A549 (cell line): Measurements from ENCODE around the gene MYMK. TPM values are rescaled to one million over a fixed set of nuclear protein-coding genes. Genes with fewer than 3 reads are reported as not detected.

Experiments used
- ATAC-seq, 2 experiments: fragments of 200-7000 bp in 1 of 2; fragments of >200 bp in 1 of 2; cut with Nextera tagmentation in 1 of 2; cut with Tn5 transposase in 1 of 2; 3 replicates each; pipeline versions ENCODE4 v1.8.0 to v1.9.1; 2018 to 2020; ENCODE audit warnings: mild to moderate bottlenecking in 1 of 2, moderate library complexity in 1 of 2
- CTCF ChIA-PET: fragments of 300-600 bp; sonication (Branson Sonifier 250); formaldehyde crosslinking; extraction: SDS; loops from one replicate; lab custom pipeline; 2021; ENCODE audit warnings: antibody characterized with exemption, inconsistent platforms; lab: Yijun Ruan, JAX
- POLR2A ChIA-PET: fragments of 350-600 bp; formaldehyde crosslinking; extraction: SDS; loops from one replicate; lab custom pipeline; 2021; ENCODE audit warnings: antibody characterized with exemption, inconsistent platforms; lab: Yijun Ruan, JAX
- DNase-seq, 2 experiments: peaks; one replicate each; pipeline versions ENCODE4 v3.0.0 to v3.0.0-alpha.2; 2011 to 2016; ENCODE audit warnings: low read depth in 1 of 2, low spot score in 1 of 2
- FAIRE-seq: peaks from 2 replicates; lab custom pipeline; 2011; peaks lifted over from hg19 to GRCh38; lab: Jason Lieb, UNC
- H3K27ac ChIP-seq, 2 experiments: fragments of >200 bp; sonication (Bioruptor Twin); formaldehyde crosslinking; 3 replicates each; pipeline ENCODE4 v1.5.1; 2016 to 2017
- H3K4me1 ChIP-seq: fragments of >200 bp; sonication (Bioruptor Twin); formaldehyde crosslinking; 3 replicates; pipeline ENCODE4 v1.6.1; 2016
- H3K4me2 ChIP-seq: fragments of >200 bp; sonication (Bioruptor Twin); formaldehyde crosslinking; 3 replicates; pipeline ENCODE4 v1.6.1; 2016
- H3K4me3 ChIP-seq: fragments of >200 bp; sonication (Bioruptor Twin); formaldehyde crosslinking; 3 replicates; pipeline ENCODE4 v1.5.1; 2016
- H3K9me3 ChIP-seq: fragments of >200 bp; sonication (Bioruptor Twin); formaldehyde crosslinking; 3 replicates; pipeline ENCODE4 v1.6.1; 2016
- CEBPB ChIP-seq, 2 experiments: fragments of >200 bp in 1 of 2; sonication (Bioruptor Twin) in 1 of 2; formaldehyde crosslinking in 1 of 2; IDR thresholded peaks; 2 replicates each; pipeline ENCODE4 v1.6.1; 2012 to 2016
- EHF ChIP-seq: fragments of 250-450 bp; sonication (Bioruptor Pico); IDR thresholded peaks from 2 replicates; pipeline ENCODE4 v1.5.0; 2020; ENCODE audit warnings: mild to moderate bottlenecking
- ESRRA ChIP-seq: fragments of 150-350 bp; IDR thresholded peaks from 2 replicates; pipeline ENCODE4 v1.6.1; 2014; ENCODE audit warnings: mild to moderate bottlenecking, low read length, borderline replicate concordance
- FOSL2 ChIP-seq, 2 experiments: fragments of 450-650 bp in 1 of 2; fragments of >200 bp in 1 of 2; sonication (Bioruptor Twin) in 1 of 2; formaldehyde crosslinking; IDR thresholded peaks; 2 replicates each; pipeline versions ENCODE4 v1.5.0 to v1.6.1; 2016 to 2020; ENCODE audit warnings: mild to moderate bottlenecking in 1 of 2, moderate library complexity in 1 of 2
- FOXS1 ChIP-seq: fragments of 250-450 bp; sonication (Bioruptor Pico); IDR thresholded peaks from 2 replicates; pipeline ENCODE4 v1.5.0; 2020; ENCODE audit warnings: mild to moderate bottlenecking, moderate library complexity
- HDAC2 ChIP-seq: fragments of 200-600 bp; sonication (generic); IDR thresholded peaks from 2 replicates; pipeline ENCODE4 v1.6.1; 2016
- HEYL ChIP-seq: fragments of 250-450 bp; sonication (Bioruptor Pico); IDR thresholded peaks from 2 replicates; pipeline ENCODE4 v1.8.0; 2021; ENCODE audit warnings: mild to moderate bottlenecking, moderate library complexity
- KDM1A ChIP-seq: fragments of 200-600 bp; sonication (generic); IDR thresholded peaks from 2 replicates; pipeline ENCODE4 v1.6.1; 2016; ENCODE audit warnings: low read depth, mild to moderate bottlenecking
- MAFK ChIP-seq: fragments of 450-650 bp; IDR thresholded peaks from 2 replicates; pipeline ENCODE4 v1.6.1; 2014; ENCODE audit not compliant: partially characterized antibody
- POLR2A ChIP-seq: IDR thresholded peaks from 2 replicates; pipeline ENCODE4 v1.6.1; 2012; ENCODE audit warnings: mild to moderate bottlenecking, low read length
- POLR2AphosphoS2 ChIP-seq: conservative IDR thresholded peaks from 2 replicates; pipeline ENCODE4 v1.6.1; 2012; ENCODE audit warnings: low read length, improper control_type of control experiment, inconsistent platforms
- RAD21 ChIP-seq, 2 experiments: fragments of >200 bp in 1 of 2; sonication (Bioruptor Twin) in 1 of 2; formaldehyde crosslinking in 1 of 2; IDR thresholded peaks in 1 of 2; conservative IDR thresholded peaks in 1 of 2; 2 replicates in 1 of 2; 3 replicates in 1 of 2; pipeline ENCODE4 v1.6.1; 2012 to 2018; ENCODE audit warnings: inconsistent platforms in 1 of 2
- SMC3 ChIP-seq: fragments of >200 bp; sonication (Bioruptor Twin); formaldehyde crosslinking; IDR thresholded peaks from 3 replicates; pipeline ENCODE4 v1.6.1; 2018; ENCODE audit warnings: inconsistent platforms
- ZSCAN20 ChIP-seq: fragments of 250-450 bp; sonication (Bioruptor Pico); IDR thresholded peaks from 2 replicates; pipeline ENCODE4 v1.8.0; 2022; ENCODE audit warnings: mild to moderate bottlenecking, moderate library complexity
- WGBS: methylation state at CpG from one replicate; pipeline ENCODE4 v1.1.6; 2017; ENCODE audit errors: missing lambda C conversion rate; 5-methylcytosine and 5-hydroxymethylcytosine counted together
- polyA plus RNA-seq, 4 experiments: library from polyadenylated mRNA; depleted of rRNA in 3 of 4; stranded (reverse); fragments of >200 nt; fragmentation: RNase III in 1 of 4; extraction: RNeasy Plus Mini Kit Qiagen cat#74134 plus additional on column Dnase treatment in 1 of 4; gene quantifications; 2 replicates in 3 of 4; 3 replicates in 1 of 4; pipeline ENCODE4 v1.2.3, GENCODE V29; 2011 to 2017
- TF ChIP-seq, protein P1 (sequence below): fragments of >200 bp; sonication (Bioruptor Twin); formaldehyde crosslinking; IDR thresholded peaks from 2 replicates; pipeline ENCODE4 v1.6.1; 2016
- TF ChIP-seq, protein P2 (sequence below): IDR thresholded peaks from 2 replicates; pipeline ENCODE4 v1.6.1; 2012
- TF ChIP-seq, protein P3 (sequence below): fragments of >200 bp; sonication (Bioruptor Twin); formaldehyde crosslinking; IDR thresholded peaks from 3 replicates; pipeline ENCODE4 v1.5.1; 2016
- TF ChIP-seq, protein P4 (sequence below): fragments of 200-600 bp; sonication (generic); IDR thresholded peaks from 2 replicates; pipeline ENCODE4 v1.6.1; 2016; ENCODE audit warnings: antibody characterized with exemption, mild to moderate bottlenecking, moderate library complexity

Gene MYMK
- polyA plus RNA-seq, 2 of the 4 experiments (the other 2 are of a cell fraction): not detected

DNA sequence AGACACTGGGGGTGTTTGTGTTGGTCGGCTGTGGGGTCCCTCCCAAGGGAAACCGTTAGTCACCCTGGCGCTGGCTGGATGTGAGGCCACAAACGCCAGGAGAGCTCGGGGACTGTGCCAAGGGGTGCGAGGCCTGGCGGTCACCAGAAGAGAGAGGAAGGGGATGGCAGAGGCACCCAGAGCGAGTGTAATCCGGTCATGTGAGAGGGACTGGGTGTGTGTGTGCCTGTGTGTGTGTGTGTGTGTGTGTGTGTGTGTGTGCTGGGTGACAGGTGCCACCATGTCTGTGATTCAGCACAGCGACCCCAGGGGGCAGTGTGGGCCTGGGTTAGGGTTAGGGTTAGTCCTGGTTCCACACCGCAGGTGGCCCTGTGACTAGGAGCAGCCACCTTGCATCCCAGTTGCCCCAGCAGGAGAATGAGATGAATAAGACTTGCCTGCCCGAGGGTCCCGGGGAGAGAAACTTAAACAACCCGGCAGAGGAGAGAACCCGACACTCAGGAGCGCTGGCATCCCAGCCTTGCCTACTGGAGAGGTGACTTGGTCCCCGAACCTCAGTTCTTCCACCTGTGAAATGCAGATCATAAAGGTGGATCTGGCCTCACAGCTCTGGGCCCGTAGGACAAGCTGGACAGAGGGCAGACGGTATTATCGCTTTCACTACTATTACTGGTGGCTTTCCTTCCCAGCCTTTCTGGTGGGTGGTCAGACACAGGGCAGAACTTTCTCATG lies 8.3 kb upstream of the MYMK start:
- H3K4me1 ChIP-seq: no peaks in the 10 kb centered on the region
- no peak overlapping the region for H3K4me2 ChIP-seq
- DNase-seq (peak; percentile 41 to 78), ATAC-seq (peak; percentile 43 to 83; a peak in 4 of 6 replicates), FAIRE-seq (no peak)
- no peak overlapping the region for H3K27ac ChIP-seq
- POLR2A ChIA-PET: no interaction called here
- CTCF ChIA-PET: interaction anchor here (0.8 to 8.7 kb wide), 15 partner anchors 10 to 209 kb away, joined by 3 to 72 read pairs (median 3); no protein-coding TSS in a partner anchor
- TF ChIP-seq, protein P1, sequence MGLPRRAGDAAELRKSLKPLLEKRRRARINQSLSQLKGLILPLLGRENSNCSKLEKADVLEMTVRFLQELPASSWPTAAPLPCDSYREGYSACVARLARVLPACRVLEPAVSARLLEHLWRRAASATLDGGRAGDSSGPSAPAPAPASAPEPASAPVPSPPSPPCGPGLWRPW: no peak
- TF ChIP-seq FOXS1: no peak
- TF ChIP-seq, protein P2, sequence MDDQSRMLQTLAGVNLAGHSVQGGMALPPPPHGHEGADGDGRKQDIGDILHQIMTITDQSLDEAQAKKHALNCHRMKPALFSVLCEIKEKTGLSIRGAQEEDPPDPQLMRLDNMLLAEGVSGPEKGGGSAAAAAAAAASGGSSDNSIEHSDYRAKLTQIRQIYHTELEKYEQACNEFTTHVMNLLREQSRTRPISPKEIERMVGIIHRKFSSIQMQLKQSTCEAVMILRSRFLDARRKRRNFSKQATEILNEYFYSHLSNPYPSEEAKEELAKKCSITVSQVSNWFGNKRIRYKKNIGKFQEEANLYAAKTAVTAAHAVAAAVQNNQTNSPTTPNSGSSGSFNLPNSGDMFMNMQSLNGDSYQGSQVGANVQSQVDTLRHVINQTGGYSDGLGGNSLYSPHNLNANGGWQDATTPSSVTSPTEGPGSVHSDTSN: no peak
- TF ChIP-seq SMC3: peak; percentile 66
- peak; percentile 60 to 84 for TF ChIP-seq RAD21 (conservative IDR thresholded peaks at IDR 0.05 in 1 of 2, IDR thresholded peaks at IDR 0.05 in 1 of 2)
- TF ChIP-seq POLR2AphosphoS2: no peak
- TF ChIP-seq EHF (CRISPR knock-in tag): no peak
- no peak for TF ChIP-seq CEBPB (IDR thresholded peaks at IDR 0.05)
- no peak for TF ChIP-seq HEYL (CRISPR knock-in tag)
- TF ChIP-seq, protein P3, sequence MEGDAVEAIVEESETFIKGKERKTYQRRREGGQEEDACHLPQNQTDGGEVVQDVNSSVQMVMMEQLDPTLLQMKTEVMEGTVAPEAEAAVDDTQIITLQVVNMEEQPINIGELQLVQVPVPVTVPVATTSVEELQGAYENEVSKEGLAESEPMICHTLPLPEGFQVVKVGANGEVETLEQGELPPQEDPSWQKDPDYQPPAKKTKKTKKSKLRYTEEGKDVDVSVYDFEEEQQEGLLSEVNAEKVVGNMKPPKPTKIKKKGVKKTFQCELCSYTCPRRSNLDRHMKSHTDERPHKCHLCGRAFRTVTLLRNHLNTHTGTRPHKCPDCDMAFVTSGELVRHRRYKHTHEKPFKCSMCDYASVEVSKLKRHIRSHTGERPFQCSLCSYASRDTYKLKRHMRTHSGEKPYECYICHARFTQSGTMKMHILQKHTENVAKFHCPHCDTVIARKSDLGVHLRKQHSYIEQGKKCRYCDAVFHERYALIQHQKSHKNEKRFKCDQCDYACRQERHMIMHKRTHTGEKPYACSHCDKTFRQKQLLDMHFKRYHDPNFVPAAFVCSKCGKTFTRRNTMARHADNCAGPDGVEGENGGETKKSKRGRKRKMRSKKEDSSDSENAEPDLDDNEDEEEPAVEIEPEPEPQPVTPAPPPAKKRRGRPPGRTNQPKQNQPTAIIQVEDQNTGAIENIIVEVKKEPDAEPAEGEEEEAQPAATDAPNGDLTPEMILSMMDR: peak; percentile 43; the same call in 2 of the 3 replicates
- no peak for TF ChIP-seq MAFK
- no peaks in the 10 kb centered on the region for H3K9me3 ChIP-seq
- 66% methylated on average over 20 of the region's 20 CpGs for WGBS
- H3K4me3 ChIP-seq: no peak overlapping the region

DNA sequence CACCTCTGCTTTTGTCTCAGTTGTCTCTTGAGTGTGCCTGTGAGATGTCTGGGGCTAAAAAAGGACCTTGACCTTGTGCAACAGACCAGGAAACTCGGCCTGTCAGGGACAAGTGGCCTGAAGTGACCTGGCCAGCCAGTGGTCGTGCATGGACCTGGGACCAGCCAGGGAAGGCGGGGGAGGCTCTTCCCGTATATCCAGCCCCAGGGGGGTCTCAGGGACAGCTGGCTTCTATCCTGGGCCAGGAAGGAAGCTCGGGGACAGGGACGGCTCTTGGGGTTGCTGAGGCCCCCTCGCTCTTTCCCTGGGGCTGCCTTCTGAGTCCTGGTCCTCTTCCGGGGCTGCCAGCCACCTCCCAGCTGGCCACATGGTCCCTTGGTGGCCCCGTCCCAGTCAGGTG lies 6.5 kb upstream of the MYMK start:
- Histone ChIP-seq H3K4me1 (peaks cover 5% of the 10 kb centered on the region; the same call in 1 of the 3 replicates), H3K27ac (no peak overlapping the region), H3K4me2 (no peak overlapping the region), H3K9me3 (no peaks in the 10 kb centered on the region), H3K4me3 (no peak overlapping the region)
- ChIA-PET POLR2A (no interaction called here), CTCF (interaction anchor here (1.0 to 8.7 kb wide), 2 partner anchors 45 to 195 kb away, joined by 3 to 72 read pairs; no protein-coding TSS in a partner anchor)
- ATAC-seq (no peak), DNase-seq (no peak), FAIRE-seq (no peak)
- no peak for TF ChIP-seq POLR2A
- TF ChIP-seq, protein P4, sequence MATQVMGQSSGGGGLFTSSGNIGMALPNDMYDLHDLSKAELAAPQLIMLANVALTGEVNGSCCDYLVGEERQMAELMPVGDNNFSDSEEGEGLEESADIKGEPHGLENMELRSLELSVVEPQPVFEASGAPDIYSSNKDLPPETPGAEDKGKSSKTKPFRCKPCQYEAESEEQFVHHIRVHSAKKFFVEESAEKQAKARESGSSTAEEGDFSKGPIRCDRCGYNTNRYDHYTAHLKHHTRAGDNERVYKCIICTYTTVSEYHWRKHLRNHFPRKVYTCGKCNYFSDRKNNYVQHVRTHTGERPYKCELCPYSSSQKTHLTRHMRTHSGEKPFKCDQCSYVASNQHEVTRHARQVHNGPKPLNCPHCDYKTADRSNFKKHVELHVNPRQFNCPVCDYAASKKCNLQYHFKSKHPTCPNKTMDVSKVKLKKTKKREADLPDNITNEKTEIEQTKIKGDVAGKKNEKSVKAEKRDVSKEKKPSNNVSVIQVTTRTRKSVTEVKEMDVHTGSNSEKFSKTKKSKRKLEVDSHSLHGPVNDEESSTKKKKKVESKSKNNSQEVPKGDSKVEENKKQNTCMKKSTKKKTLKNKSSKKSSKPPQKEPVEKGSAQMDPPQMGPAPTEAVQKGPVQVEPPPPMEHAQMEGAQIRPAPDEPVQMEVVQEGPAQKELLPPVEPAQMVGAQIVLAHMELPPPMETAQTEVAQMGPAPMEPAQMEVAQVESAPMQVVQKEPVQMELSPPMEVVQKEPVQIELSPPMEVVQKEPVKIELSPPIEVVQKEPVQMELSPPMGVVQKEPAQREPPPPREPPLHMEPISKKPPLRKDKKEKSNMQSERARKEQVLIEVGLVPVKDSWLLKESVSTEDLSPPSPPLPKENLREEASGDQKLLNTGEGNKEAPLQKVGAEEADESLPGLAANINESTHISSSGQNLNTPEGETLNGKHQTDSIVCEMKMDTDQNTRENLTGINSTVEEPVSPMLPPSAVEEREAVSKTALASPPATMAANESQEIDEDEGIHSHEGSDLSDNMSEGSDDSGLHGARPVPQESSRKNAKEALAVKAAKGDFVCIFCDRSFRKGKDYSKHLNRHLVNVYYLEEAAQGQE: no peak
- TF ChIP-seq ZSCAN20 (CRISPR knock-in tag): no peak
- TF ChIP-seq FOSL2 (IDR thresholded peaks at IDR 0.05): no peak
- TF ChIP-seq FOSL2 (CRISPR knock-in tag; IDR thresholded peaks at IDR 0.05): no peak
- TF ChIP-seq RAD21 (conservative IDR thresholded peaks at IDR 0.05 in 1 of 2, IDR thresholded peaks at IDR 0.05 in 1 of 2): no peak
- TF ChIP-seq HEYL (CRISPR knock-in tag): no peak
- no peak for TF ChIP-seq ESRRA
- no peak for TF ChIP-seq HDAC2
- no peak for TF ChIP-seq KDM1A
- WGBS: 60% methylated on average over 5 of the region's 9 CpGs
